GM18873 (cell line): ENCODE measurements around the gene TIMM23.

Experiments used
- ATAC-seq: cut with Tn5 transposase; IDR thresholded peaks from one replicate; pipeline ENCODE4 v1.9.1; 2021; ENCODE audit warnings: mild to moderate bottlenecking, moderate library complexity, moderate number of reproducible peaks; ENCODE audit not compliant: unreplicated experiment, low FRiP score

Gene TIMM23

DNA sequence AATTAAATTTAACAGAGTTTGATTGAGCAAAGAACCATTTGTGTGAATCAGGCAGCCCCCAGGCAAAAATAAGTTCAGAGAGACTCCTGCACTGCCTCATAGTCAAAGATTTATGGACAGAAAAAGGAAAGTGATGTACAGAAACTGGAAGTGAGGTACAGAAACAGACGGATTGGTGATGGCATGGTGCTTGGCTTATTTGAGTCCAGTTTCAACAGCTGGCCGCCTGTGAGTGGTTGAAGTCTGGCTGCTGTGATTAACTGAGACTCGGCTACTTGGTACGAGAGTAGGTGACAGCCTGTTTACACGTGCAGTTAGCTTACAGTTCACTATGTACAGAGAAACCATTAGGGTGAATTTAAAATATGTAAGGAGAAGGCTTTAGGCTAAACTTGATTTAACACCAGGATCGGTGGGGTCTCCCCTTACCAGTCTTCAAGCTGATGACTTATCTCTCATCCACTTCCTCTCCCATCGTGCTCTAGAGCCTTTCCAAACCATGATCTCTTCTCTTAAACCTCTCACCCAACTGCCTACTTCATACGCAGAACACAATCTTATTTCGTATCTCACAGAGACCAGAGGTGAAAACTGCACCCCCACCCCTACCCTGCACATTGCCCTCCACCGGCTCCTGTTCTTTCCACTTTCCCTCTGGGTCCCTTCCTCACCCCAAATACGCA, 78.8 kb downstream of the TIMM23 start:
- no peak for ATAC-seq

DNA sequence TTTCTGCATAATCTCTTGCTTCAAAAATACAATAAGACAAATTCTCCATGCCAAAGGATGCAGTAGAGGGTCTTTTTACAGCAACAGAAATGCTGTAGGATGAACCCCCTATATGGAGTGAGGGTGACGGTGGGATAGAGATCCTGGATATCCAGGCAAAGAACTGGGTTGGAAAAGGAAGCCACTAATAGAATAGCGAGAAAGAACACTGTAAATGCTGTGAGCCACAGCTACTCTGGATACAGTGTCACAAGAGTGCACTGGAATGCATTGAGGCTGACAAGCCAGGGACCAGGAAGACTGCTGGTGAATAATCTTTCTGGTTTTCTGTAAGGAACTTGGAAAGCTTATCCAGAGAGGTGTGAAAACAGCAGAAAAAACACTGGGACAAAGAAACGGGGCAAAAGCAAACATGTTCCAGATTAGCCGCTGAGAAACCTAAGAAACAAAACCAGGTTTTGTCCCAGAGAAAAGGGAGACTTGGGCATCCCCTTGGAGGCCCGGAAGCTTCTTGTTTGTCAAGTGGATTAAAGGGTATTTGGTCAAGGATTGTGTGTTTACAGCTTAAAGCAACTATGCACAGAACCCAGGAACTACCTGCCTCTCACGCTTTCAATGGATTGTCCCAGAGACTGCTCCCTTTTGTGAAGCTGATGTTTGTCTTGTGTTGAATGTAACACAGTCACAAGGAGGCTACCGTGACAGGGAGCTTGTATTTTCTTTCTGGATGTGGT, 79.9 kb downstream of the TIMM23 start:
- no peak for ATAC-seq

DNA sequence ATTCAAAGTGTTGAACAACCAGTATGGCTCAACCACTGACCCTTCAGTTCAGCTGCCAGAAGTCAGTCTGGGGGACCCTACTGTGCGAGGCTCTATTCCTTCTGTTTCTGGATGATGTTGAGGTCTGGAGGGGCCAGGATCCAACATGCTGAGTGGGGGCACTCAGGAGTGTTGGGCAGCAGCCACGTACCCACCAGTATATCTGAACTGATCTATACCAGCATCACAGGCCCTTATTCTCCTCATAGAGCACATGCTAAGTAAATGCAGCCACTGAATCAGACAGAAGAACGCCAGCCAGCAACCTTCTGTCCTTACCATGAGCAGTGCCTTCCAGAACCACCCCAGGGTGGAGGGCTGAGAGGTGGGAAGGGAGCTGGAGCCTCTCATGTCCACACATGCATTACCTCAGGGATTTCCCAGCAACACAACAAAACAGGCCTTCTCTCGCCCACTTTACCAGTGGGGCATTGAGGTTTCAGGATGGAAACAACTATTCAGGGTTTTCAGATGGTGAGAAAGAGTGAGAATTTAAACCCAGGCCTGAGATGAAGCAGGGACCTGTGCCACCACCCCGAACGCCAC, 80.6 kb downstream of the TIMM23 start:
- no peak for ATAC-seq
